ENCODE measurements around the gene ZNF497. TPM values are rescaled to one million over a fixed set of nuclear protein-coding genes. Genes with fewer than 3 reads are reported as not detected.

The ZNF497 gene
- total RNA-seq, 2 experiments from 2014 or later, result 1.5 to 1.7 TPM

Other genes starting within 250 kb of the ZNF497 start
- gene ZNF329, start 212.0 kb downstream of the ZNF497 start, total RNA-seq, result 1 to 10 TPM; 6.8 to 8.1 TPM
- 10 to 100 TPM; 27.0 to 30.5 TPM for gene ZNF274, start 179.7 kb downstream of the ZNF497 start, total RNA-seq
- 10 to 100 TPM; 46.0 to 51.6 TPM for gene ZNF544, start 133.8 kb downstream of the ZNF497 start, total RNA-seq
- gene ZNF8, start 83.8 kb downstream of the ZNF497 start, total RNA-seq, result 1 to 10 TPM; 4.1 to 4.3 TPM
- 10 to 100 TPM; 79.5 to 82.7 TPM for gene ERVK3-1, start 57.4 kb downstream of the ZNF497 start, total RNA-seq
- 1 to 10 TPM; 2.8 to 3.2 TPM for gene ZSCAN22, start 35.8 kb downstream of the ZNF497 start, total RNA-seq
- 10 to 100 TPM; 18.7 to 23.2 TPM for gene A1BG, start 9.3 kb downstream of the ZNF497 start, total RNA-seq
- gene ZNF837, start 18.3 kb upstream of the ZNF497 start, total RNA-seq, result 1 to 10 TPM; 2.0 to 2.1 TPM
- 1,000 to 10,000 TPM; 1,717 to 1,777 TPM for gene RPS5, start 24.5 kb upstream of the ZNF497 start, total RNA-seq
- 1 to 10 TPM in 1 of 2 experiments, under 1 TPM in 1; 0.82 to 1.6 TPM for gene RNF225, start 32.9 kb upstream of the ZNF497 start, total RNA-seq
- 10 to 100 TPM; 15.1 to 17.2 TPM for gene ZNF584, start 45.9 kb upstream of the ZNF497 start, total RNA-seq
- gene ZNF132, start 77.4 kb upstream of the ZNF497 start, total RNA-seq, result 1 to 10 TPM; 4.3 TPM
- gene ZNF324B, start 88.9 kb upstream of the ZNF497 start, total RNA-seq, result 10 to 100 TPM in 1 of 2 experiments, 1 to 10 TPM in 1; 9.4 to 10.1 TPM
- gene ZNF324, start 104.3 kb upstream of the ZNF497 start, total RNA-seq, result 10 to 100 TPM; 12.8 to 13.7 TPM
- 1 to 10 TPM; 4.2 to 5.3 TPM for gene ZNF446, start 113.6 kb upstream of the ZNF497 start, total RNA-seq
- gene SLC27A5, start 149.2 kb upstream of the ZNF497 start, total RNA-seq, result 10 to 100 TPM; 23.4 to 28.0 TPM
- 10 to 100 TPM; 11.1 to 11.8 TPM for gene ZBTB45, start 157.1 kb upstream of the ZNF497 start, total RNA-seq
- gene TRIM28, start 181.3 kb upstream of the ZNF497 start, total RNA-seq, result 100 to 1,000 TPM; 671 to 701 TPM
- 10 to 100 TPM; 76.9 to 79.2 TPM for gene CHMP2A, start 192.4 kb upstream of the ZNF497 start, total RNA-seq
- 100 to 1,000 TPM; 154 to 162 TPM for gene UBE2M, start 195.9 kb upstream of the ZNF497 start, total RNA-seq
- 10 to 100 TPM in 1 of 2 experiments, 1 to 10 TPM in 1; 10.0 to 10.2 TPM for gene MZF1, start 210.6 kb upstream of the ZNF497 start, total RNA-seq